Neuron (in vitro differentiated cells): ENCODE results near the gene CS.
"Not testable (repeated sequence)": the region's sequence is repeated elsewhere in the genome, so short reads cannot be mapped to it uniquely, and the experiment has no call there.

Experiments
- H2AFZ ChIP-seq: one replicate; pipeline ENCODE4 v1.6.1; 2013; ENCODE audit warnings: low read depth, mild to moderate bottlenecking, inconsistent platforms, low read length, moderate library complexity
- H3K27me3 ChIP-seq: one replicate; pipeline ENCODE4 v1.6.1; 2013; ENCODE audit warnings: low read length; ENCODE audit not compliant: insufficient read depth
- H3K36me3 ChIP-seq: one replicate; pipeline ENCODE4 v1.6.1; 2013; ENCODE audit warnings: low read length; ENCODE audit not compliant: insufficient read depth
- H3K4me1 ChIP-seq: one replicate; pipeline ENCODE4 v1.6.1; 2013; ENCODE audit warnings: low read length; ENCODE audit not compliant: insufficient read depth
- H3K4me3 ChIP-seq: 2 replicates; pipeline ENCODE4 v1.5.1; 2013; ENCODE audit warnings: mild to moderate bottlenecking, low read length, moderate library complexity
- H3K9me3 ChIP-seq: one replicate; pipeline ENCODE4 v1.6.1; 2013; ENCODE audit warnings: low read length

The CS gene

GRCh38 chr12:56286044-56286830, 13.9 kb downstream of the CS start:
- H3K4me3 ChIP-seq: no peak overlapping the region
- H3K36me3 ChIP-seq: peaks cover 59% of the 10 kb centered on the region

GRCh38 chr12:56284263-56284662, 15.9 kb downstream of the CS start:
- peaks cover 69% of the 10 kb centered on the region for H3K36me3 ChIP-seq
- not testable (repeated sequence) for H3K27me3 ChIP-seq

More at GRCh38 chr12:56286044-56286830, 13.9 kb downstream of the CS start:
- no peaks in the 10 kb centered on the region for H3K4me1 ChIP-seq
- H3K9me3 ChIP-seq: no peaks in the 10 kb centered on the region
- H3K27me3 ChIP-seq: no peaks in the 10 kb centered on the region
- no peak overlapping the region for H2AFZ ChIP-seq

DNA sequence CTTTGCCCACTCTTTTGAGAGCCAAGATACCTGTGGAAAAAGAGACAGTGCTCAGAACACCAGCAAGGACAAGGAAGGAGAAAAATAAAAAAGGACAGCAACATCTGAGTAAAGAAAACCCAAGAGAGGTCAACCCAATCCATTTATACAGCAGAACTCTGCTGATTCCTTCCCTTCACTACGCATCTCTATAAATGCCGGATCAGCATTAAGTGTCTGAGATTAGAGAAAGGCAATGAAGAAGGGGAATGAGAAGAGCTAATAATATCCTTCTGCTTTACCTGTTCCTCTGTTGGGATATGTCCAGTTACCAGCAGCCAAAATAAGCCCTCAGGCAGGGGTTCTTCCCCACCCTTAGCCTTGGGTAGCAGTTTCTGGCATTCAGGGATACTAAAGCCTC, 17.6 kb downstream of the CS start:
- no peaks in the 10 kb centered on the region for H3K27me3 ChIP-seq
- H3K4me3 ChIP-seq: no peak overlapping the region
- H3K9me3 ChIP-seq: no peaks in the 10 kb centered on the region
- no peaks in the 10 kb centered on the region for H3K4me1 ChIP-seq
- no peak overlapping the region for H2AFZ ChIP-seq
- H3K36me3 ChIP-seq: peaks cover 75% of the 10 kb centered on the region

More at GRCh38 chr12:56284263-56284662, 15.9 kb downstream of the CS start:
- H3K4me3 ChIP-seq, H2AFZ ChIP-seq, H3K4me1 ChIP-seq, H3K9me3 ChIP-seq: not testable (repeated sequence)

- Histone ChIP-seq H2AFZ (no peak overlapping the region), H3K9me3 (no peaks in the 10 kb centered on the region), H3K27me3 (no peaks in the 10 kb centered on the region), H3K4me3 (no peak overlapping the region), H3K4me1 (no peaks in the 10 kb centered on the region), H3K36me3 (peaks cover 78% of the 10 kb centered on the region)
Measured at GRCh38 chr12:56282030-56282429, 18.1 kb downstream of the CS start.

DNA sequence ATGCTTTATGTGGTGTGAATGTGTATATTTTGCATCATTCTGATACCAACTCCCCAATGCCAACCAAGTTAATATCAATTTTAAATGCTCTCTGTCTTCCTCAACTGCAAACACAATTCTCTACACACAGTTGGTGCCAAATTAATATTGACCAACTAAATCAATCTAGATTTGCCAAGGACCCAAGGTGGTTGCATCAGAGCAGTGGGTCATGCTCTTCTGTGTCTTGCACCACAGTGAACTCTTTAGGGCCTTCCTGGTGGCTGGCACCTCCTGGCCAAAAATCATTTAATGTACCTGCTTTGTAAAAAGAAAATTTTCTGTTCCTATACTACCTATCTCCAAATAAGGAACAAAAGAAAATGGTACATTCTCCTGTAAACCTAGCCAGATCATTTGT, 19.3 kb downstream of the CS start:
- Histone ChIP-seq H2AFZ (no peak overlapping the region), H3K9me3 (no peaks in the 10 kb centered on the region), H3K4me3 (no peak overlapping the region), H3K27me3 (no peaks in the 10 kb centered on the region), H3K4me1 (no peaks in the 10 kb centered on the region), H3K36me3 (peaks cover 77% of the 10 kb centered on the region)

- peaks cover 84% of the 10 kb centered on the region for H3K36me3 ChIP-seq
- no peaks in the 10 kb centered on the region for H3K27me3 ChIP-seq
- no peaks in the 10 kb centered on the region for H3K4me1 ChIP-seq
- no peaks in the 10 kb centered on the region for H3K9me3 ChIP-seq
- H3K4me3 ChIP-seq: no peak overlapping the region
- H2AFZ ChIP-seq: no peak overlapping the region
Measured at GRCh38 chr12:56278905-56279304, 21.2 kb downstream of the CS start.

DNA sequence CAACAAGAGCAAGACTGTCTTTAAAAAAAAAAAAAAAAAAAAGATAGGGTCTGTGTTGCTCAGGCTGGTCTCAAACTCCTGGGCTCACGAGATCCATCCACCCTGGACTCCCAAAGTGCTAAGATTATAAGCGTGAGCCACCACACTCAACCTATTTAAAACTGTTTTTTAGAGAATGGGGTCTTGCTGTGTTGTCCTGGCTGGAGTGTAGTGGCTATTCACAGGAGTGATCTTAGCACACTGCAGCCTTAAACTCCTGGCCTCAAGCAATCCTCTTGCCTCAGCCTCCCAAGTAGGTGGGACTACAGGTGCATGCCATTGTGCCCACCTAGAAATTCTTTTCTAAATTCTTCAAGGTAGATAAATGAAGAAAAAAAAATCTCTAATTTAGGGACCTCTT, 25.8 kb downstream of the CS start:
- H3K4me3 ChIP-seq: no peak overlapping the region
- H3K9me3 ChIP-seq: no peaks in the 10 kb centered on the region
- H3K4me1 ChIP-seq: no peaks in the 10 kb centered on the region
- H3K27me3 ChIP-seq: no peaks in the 10 kb centered on the region
- peaks cover 82% of the 10 kb centered on the region for H3K36me3 ChIP-seq
- no peak overlapping the region for H2AFZ ChIP-seq

DNA sequence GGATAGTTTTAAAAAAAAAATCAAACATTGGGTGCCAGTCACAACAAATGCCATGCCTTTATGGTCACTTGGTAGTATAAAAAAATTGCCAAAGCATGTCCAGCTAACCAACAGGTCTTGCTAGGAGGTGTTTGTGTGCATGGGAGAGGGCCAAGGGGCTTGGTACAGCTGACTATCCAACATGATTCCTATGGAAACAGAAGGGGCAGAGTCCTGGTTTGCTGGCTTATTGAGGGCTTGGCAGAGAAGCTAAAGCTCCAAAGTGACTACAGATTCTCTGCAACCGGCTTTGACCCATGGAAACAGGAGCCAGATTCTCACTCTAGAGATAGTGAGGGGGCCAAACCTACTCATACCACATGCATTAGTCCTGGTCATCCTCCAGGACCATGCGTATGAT, 27.7 kb downstream of the CS start:
- H3K27me3 ChIP-seq, H3K4me1 ChIP-seq, H3K9me3 ChIP-seq, H3K4me3 ChIP-seq, H2AFZ ChIP-seq: not testable (repeated sequence)
- peaks cover 71% of the 10 kb centered on the region for H3K36me3 ChIP-seq

GRCh38 chr12:56271031-56271430, 29.1 kb downstream of the CS start:
- Histone ChIP-seq H3K36me3 (peaks cover 64% of the 10 kb centered on the region), H2AFZ (no peak overlapping the region), H3K4me1 (peaks cover 12% of the 10 kb centered on the region), H3K27me3 (no peaks in the 10 kb centered on the region), H3K4me3 (no peak overlapping the region), H3K9me3 (no peaks in the 10 kb centered on the region)

GRCh38 chr12:56267443-56268071, 32.6 kb downstream of the CS start:
- Histone ChIP-seq H3K9me3 (no peaks in the 10 kb centered on the region), H3K27me3 (no peaks in the 10 kb centered on the region), H2AFZ (peak overlapping the region; percentile 63), H3K4me3 (peak overlapping the region; percentile 69), H3K4me1 (peaks cover 12% of the 10 kb centered on the region), H3K36me3 (peaks cover 34% of the 10 kb centered on the region)

- peak within 1 kb of the TSS; percentile 63 for H2AFZ ChIP-seq
- H3K27me3 ChIP-seq: no peaks in the 10 kb centered on the region
- H3K9me3 ChIP-seq: no peaks in the 10 kb centered on the region
- peaks cover 12% of the 10 kb centered on the region for H3K4me1 ChIP-seq
- peaks cover 29% of the 10 kb centered on the region for H3K36me3 ChIP-seq
- peak within 1 kb of the TSS; percentile 69 for H3K4me3 ChIP-seq
Measured at GRCh38 chr12:56266693-56267442, 33.3 kb downstream of the CS start, which contains the start of gene COQ10A. COQ10A (plus strand) TSS chr12:56266942; CDS start chr12:56267119, 177 bp downstream.

- peak overlapping the region; percentile 63 for H2AFZ ChIP-seq
- peaks cover 23% of the 10 kb centered on the region for H3K36me3 ChIP-seq
- H3K27me3 ChIP-seq, H3K9me3 ChIP-seq: not testable (repeated sequence)
- H3K4me3 ChIP-seq: peak overlapping the region; percentile 69
- H3K4me1 ChIP-seq: peaks cover 12% of the 10 kb centered on the region
Measured at GRCh38 chr12:56266068-56266692, 34.0 kb downstream of the CS start.

- H3K27me3 ChIP-seq, H3K36me3 ChIP-seq, H3K4me3 ChIP-seq, H3K9me3 ChIP-seq, H2AFZ ChIP-seq: not testable (repeated sequence)
- H3K4me1 ChIP-seq: peaks cover 17% of the 10 kb centered on the region
Measured at GRCh38 chr12:56262955-56263354, 37.2 kb downstream of the CS start.
